ENCODE measurements around the gene YJEFN3. TPM values are rescaled to one million over a fixed set of nuclear protein-coding genes. Genes with fewer than 3 reads are reported as not detected.
A peak's percentile ranks its signal among the peaks of the same experiment; 100 is the strongest.

The YJEFN3 gene
- polyA plus RNA-seq, 3 donors: 2.3 TPM; not detected in 2

GRCh38 chr19:19540715-19541515, 12.2 kb downstream of the YJEFN3 start:
- Mint-ChIP-seq H3K27ac (peak overlapping the region in 3 of 7 donors; percentile 20 to 87 (median 23)), H3K4me3 (peak overlapping the region; percentile 76 to 82), H3K27me3 (ENCODE audit: low read depth in 3 of 3) (peaks cover 37 to 59% (median 50%) of the 10 kb centered on the region in 3 donors), H3K36me3 (peaks cover 0 to 2% of the 10 kb centered on the region in 2 donors), H3K4me1 (peaks cover 37% of the 10 kb centered on the region), H3K9me3 (peaks cover 6 to 40% (median 21%) of the 10 kb centered on the region in 7 donors)
- no peak for TF ChIP-seq CTCF (IDR thresholded peaks at IDR 0.05)
- intact Hi-C loops (cut with micrococcal nuclease): no loop called here
- WGBS (ENCODE audit: insufficient coverage): 3% methylated on average over 41 of the region's 45 CpGs
- Histone ChIP-seq H3K27ac (ENCODE audit: low read depth in 1 of 2, low read length in 2 of 2) (no peak overlapping the region), H3K4me1 (ENCODE audit: control insufficient read depth in 1 of 2, insufficient read depth in 2 of 2, low read length in 2 of 2) (peaks cover 33 to 40% of the 10 kb centered on the region in 2 donors), H3K79me2 (ENCODE audit: insufficient read depth, low read length) (no peaks in the 10 kb centered on the region), H4K20me1 (ENCODE audit: insufficient read depth, low read length) (no peaks in the 10 kb centered on the region), H3K9ac (ENCODE audit: insufficient read depth, low read length, poor library complexity, severe bottlenecking) (peak overlapping the region; percentile 27), H3K4me2 (replicated peaks; ENCODE audit: extremely low read depth, low read length, poor library complexity, severe bottlenecking) (peak overlapping the region; percentile 71), H3K4me3 (replicated peaks in 1 of 3; ENCODE audit: low read depth in 2 of 3, low read length in 3 of 3) (peak overlapping the region in 1 of 3 experiments; percentile 66), H2AFZ (ENCODE audit: insufficient read depth, low read depth, low read length, poor library complexity, severe bottlenecking) (peak overlapping the region; percentile 74), H3K27me3 (ENCODE audit: control insufficient read depth in 2 of 2, insufficient read depth in 2 of 2, low read length in 2 of 2) (peaks cover 8 to 43% of the 10 kb centered on the region in 2 donors), H3K36me3 (replicated peaks in 1 of 2; ENCODE audit: control insufficient read depth in 1 of 2, insufficient read depth in 2 of 2, low read length in 2 of 2) (no peaks in the 10 kb centered on the region), H3K9me3 (replicated peaks in 1 of 2; ENCODE audit: control insufficient read depth in 1 of 2, insufficient read depth in 1 of 2, low read length in 2 of 2) (peaks cover 16 to 23% of the 10 kb centered on the region in 2 donors)
- DNase-seq: peak; percentile 32 to 44 (median 42)

- Histone ChIP-seq H3K36me3 (replicated peaks in 1 of 2; ENCODE audit: control insufficient read depth in 1 of 2, insufficient read depth in 2 of 2, low read length in 2 of 2) (no peaks in the 10 kb centered on the region), H4K20me1 (ENCODE audit: insufficient read depth, low read length) (no peaks in the 10 kb centered on the region), H3K79me2 (ENCODE audit: insufficient read depth, low read length) (no peaks in the 10 kb centered on the region), H2AFZ (ENCODE audit: insufficient read depth, low read depth, low read length, poor library complexity, severe bottlenecking) (peak overlapping the region; percentile 62), H3K4me3 (replicated peaks in 1 of 3; ENCODE audit: low read depth in 2 of 3, low read length in 3 of 3) (peak overlapping the region in 1 of 3 experiments; percentile 66), H3K9me3 (replicated peaks in 1 of 2; ENCODE audit: control insufficient read depth in 1 of 2, insufficient read depth in 1 of 2, low read length in 2 of 2) (peaks cover 16 to 23% of the 10 kb centered on the region in 2 donors), H3K9ac (ENCODE audit: insufficient read depth, low read length, poor library complexity, severe bottlenecking) (no peak overlapping the region), H3K27ac (ENCODE audit: low read depth in 1 of 2, low read length in 2 of 2) (no peak overlapping the region), H3K4me2 (replicated peaks; ENCODE audit: extremely low read depth, low read length, poor library complexity, severe bottlenecking) (peak overlapping the region; percentile 71), H3K27me3 (ENCODE audit: control insufficient read depth in 2 of 2, insufficient read depth in 2 of 2, low read length in 2 of 2) (peaks cover 8 to 42% of the 10 kb centered on the region in 2 donors), H3K4me1 (ENCODE audit: control insufficient read depth in 1 of 2, insufficient read depth in 2 of 2, low read length in 2 of 2) (peaks cover 33 to 40% of the 10 kb centered on the region in 2 donors)
- peaks cover 6 to 40% (median 19%) of the 10 kb centered on the region in 7 donors for H3K9me3 Mint-ChIP-seq
- peaks cover 0 to 2% of the 10 kb centered on the region in 2 donors for H3K36me3 Mint-ChIP-seq
- peaks cover 37% of the 10 kb centered on the region for H3K4me1 Mint-ChIP-seq
- no peak for TF ChIP-seq CTCF (IDR thresholded peaks at IDR 0.05)
- no peak overlapping the region for H3K27ac Mint-ChIP-seq
- 85% methylated on average over 14 of the region's 16 CpGs for WGBS (ENCODE audit: insufficient coverage)
- no peak for DNase-seq
- intact Hi-C loops (cut with micrococcal nuclease): no loop called here
- no peak overlapping the region for H3K4me3 Mint-ChIP-seq
- H3K27me3 Mint-ChIP-seq (ENCODE audit: low read depth in 3 of 3): peaks cover 37 to 54% (median 44%) of the 10 kb centered on the region in 3 donors
Observed at GRCh38 chr19:19541616-19542015, 12.9 kb downstream of the YJEFN3 start.
